ENCODE data around the gene NAB1. TPM values are rescaled to one million over a fixed set of nuclear protein-coding genes. Genes with fewer than 3 reads are reported as not detected.
A peak's percentile ranks its signal among the peaks of the same experiment; 100 is the strongest.

NAB1 gene
- total and polyA plus RNA-seq, 8 donors, result 14.2 to 121 (median 35.3) TPM

DNA sequence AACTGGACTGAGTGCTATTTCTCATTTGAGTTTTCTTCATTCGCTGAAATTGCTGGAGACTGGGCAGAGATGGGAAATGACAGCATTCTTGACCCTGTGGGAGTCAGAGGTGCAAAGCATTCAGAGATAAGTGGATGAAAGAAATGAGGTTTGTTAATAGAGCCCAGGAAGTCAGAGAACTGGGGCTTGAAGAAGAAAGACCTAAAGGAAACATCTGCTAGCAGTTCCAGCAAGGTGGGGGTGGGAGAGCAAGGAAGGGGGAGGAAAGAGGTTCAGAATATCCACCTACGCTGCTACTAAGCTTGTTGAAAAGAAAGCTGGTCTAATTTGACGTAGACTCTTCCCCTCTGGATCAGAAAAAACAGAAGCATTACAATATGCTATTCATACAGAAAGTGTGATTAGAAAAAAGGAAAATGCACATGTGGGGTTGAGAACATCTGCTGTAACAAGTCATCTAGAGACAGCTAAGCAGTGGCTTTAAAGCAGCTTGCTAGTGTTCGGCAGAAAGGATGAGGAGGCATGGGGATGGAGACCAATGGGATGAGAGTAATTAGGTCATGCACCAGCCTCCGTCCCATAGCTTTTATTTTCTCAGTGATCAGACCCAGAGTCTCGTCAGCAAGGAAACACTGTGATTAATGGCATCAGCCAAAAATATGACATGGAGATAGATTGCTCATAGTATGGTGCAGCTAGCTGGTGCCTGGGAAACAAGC lies 29.7 kb downstream of the NAB1 start:
- TF ChIP-seq EP300 (IDR thresholded peaks at IDR 0.05) (no peak), POLR2AphosphoS5 (IDR thresholded peaks at IDR 0.05) (no peak), POLR2A (IDR thresholded peaks at IDR 0.05) (no peak)
- TF ChIP-seq, protein P1, sequence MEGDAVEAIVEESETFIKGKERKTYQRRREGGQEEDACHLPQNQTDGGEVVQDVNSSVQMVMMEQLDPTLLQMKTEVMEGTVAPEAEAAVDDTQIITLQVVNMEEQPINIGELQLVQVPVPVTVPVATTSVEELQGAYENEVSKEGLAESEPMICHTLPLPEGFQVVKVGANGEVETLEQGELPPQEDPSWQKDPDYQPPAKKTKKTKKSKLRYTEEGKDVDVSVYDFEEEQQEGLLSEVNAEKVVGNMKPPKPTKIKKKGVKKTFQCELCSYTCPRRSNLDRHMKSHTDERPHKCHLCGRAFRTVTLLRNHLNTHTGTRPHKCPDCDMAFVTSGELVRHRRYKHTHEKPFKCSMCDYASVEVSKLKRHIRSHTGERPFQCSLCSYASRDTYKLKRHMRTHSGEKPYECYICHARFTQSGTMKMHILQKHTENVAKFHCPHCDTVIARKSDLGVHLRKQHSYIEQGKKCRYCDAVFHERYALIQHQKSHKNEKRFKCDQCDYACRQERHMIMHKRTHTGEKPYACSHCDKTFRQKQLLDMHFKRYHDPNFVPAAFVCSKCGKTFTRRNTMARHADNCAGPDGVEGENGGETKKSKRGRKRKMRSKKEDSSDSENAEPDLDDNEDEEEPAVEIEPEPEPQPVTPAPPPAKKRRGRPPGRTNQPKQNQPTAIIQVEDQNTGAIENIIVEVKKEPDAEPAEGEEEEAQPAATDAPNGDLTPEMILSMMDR (IDR thresholded peaks at IDR 0.05), result no peak
- 58 to 78% (median 70%) methylated on average over 6 of the region's 6 CpGs for WGBS, 5 donors
- H3K27ac ChIP-seq, result peak overlapping the region in 1 of 5 donors; percentile 22
- no peaks in the 10 kb centered on the region for H3K27me3 ChIP-seq
- H3K36me3 ChIP-seq, result peaks cover 0 to 34% (median 18%) of the 10 kb centered on the region in 4 donors
- H3K4me1 ChIP-seq, result peaks cover 0 to 32% (median 11%) of the 10 kb centered on the region in 4 donors
- DNase-seq, result peak in 1 of 2 donors; percentile 14
- no peak overlapping the region for H3K4me3 ChIP-seq
- H3K9me3 ChIP-seq, result no peaks in the 10 kb centered on the region
- intact Hi-C loops (cut with DNase I; ENCODE audit: low total_unique reads), result no loop called here

- H3K4me3 ChIP-seq, result no peak overlapping the region
- no peak for DNase-seq
- 37 to 77% (median 70%) methylated on average over 1 of the region's 1 CpG for WGBS, 5 donors
- H3K27me3 ChIP-seq, result no peaks in the 10 kb centered on the region
- no peak overlapping the region for H3K27ac ChIP-seq
- no peaks in the 10 kb centered on the region for H3K9me3 ChIP-seq
- TF ChIP-seq EP300 (IDR thresholded peaks at IDR 0.05) (no peak), POLR2AphosphoS5 (IDR thresholded peaks at IDR 0.05) (no peak), POLR2A (IDR thresholded peaks at IDR 0.05) (no peak)
- TF ChIP-seq, protein P1 (IDR thresholded peaks at IDR 0.05), result no peak
- peaks cover 0 to 26% (median 13%) of the 10 kb centered on the region in 4 donors for H3K36me3 ChIP-seq
- intact Hi-C loops (cut with DNase I; ENCODE audit: low total_unique reads), result no loop called here
- peaks cover 0 to 38% (median 11%) of the 10 kb centered on the region in 4 donors for H3K4me1 ChIP-seq
Observed at GRCh38 chr2:190679391-190679790, 30.5 kb downstream of the NAB1 start.

DNA sequence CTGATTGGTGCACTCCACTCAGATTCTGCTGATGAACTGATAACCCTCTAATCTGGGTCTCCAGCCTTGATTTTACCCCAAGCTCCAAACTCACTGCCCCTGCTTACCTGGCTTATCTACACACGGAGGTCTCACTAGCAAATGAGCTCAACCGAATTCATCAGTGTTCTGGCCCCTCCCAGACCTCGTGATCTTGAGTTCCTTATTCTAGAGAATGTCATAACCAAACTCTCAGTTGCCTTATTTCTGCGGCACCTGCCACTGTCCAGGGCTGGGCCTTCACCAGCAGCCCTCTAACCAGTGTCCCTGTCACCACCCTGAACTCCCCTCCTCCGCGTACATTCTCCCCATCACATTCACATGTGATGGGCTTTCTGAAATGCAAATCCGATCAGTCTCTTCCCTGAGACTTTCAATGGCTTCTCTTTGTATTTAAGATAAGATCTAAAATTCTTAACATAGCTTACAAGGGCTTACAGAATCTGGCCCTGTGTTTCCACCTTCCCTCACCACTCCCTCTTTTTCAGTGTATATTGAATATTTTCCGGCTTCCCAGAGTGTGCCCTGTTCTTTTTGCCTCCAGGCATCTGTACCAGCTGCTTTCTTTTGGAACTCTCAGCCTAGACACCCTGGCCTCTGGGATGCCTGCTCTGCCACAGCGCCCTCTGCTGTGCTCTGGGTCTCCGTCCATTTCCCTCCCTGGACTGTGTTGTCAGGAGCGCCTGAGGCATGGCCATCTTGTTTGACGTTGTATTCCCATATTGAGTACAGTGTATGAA lies 31.1 kb downstream of the NAB1 start:
- intact Hi-C loops (cut with DNase I; ENCODE audit: low total_unique reads), result no loop called here
- 80 to 86% (median 84%) methylated on average over 12 of the region's 12 CpGs for WGBS, 5 donors
- H3K9me3 ChIP-seq, result no peaks in the 10 kb centered on the region
- H3K4me1 ChIP-seq, result peaks cover 0 to 38% (median 11%) of the 10 kb centered on the region in 4 donors
- H3K27me3 ChIP-seq, result no peaks in the 10 kb centered on the region
- no peak overlapping the region for H3K4me3 ChIP-seq
- peak; percentile 49 to 61 for DNase-seq
- peaks cover 0 to 20% (median 8%) of the 10 kb centered on the region in 4 donors for H3K36me3 ChIP-seq
- H3K27ac ChIP-seq, result peak overlapping the region in 1 of 5 donors; percentile 31
- no peak for TF ChIP-seq POLR2A (IDR thresholded peaks at IDR 0.05)
- no peak for TF ChIP-seq POLR2AphosphoS5 (IDR thresholded peaks at IDR 0.05)
- TF ChIP-seq, protein P1 (IDR thresholded peaks at IDR 0.05), result peak in 5 of 7 experiments; percentile 11 to 44 (median 23)

DNA sequence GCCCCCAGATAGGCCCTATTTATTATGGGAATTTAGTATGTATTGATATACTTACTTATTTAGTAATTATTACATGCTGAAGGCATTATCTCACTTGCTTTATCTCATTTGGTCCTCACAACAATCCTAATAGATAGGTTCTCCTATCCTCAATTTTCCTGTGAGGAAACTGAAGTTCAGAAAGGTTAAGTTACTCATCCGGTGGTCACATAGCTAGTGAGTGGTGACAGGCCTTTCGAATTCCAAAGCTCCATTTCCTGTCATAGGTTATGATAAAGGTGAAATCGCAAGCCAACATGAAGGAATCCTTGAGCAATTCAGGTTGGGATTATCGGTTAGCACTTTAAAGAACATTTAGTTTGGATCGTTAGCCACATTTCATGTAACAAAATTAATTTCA lies 33.3 kb downstream of the NAB1 start:
- Histone ChIP-seq H3K4me3 (no peak overlapping the region), H3K27ac (no peak overlapping the region), H3K36me3 (peaks cover 0 to 31% (median 20%) of the 10 kb centered on the region in 4 donors), H3K27me3 (no peaks in the 10 kb centered on the region), H3K9me3 (no peaks in the 10 kb centered on the region), H3K4me1 (peaks cover 0 to 38% (median 11%) of the 10 kb centered on the region in 4 donors)
- intact Hi-C loops (cut with DNase I; ENCODE audit: low total_unique reads), result no loop called here
- DNase-seq, result no peak
- WGBS, 5 donors, result 82 to 91% (median 88%) methylated on average over 5 of the region's 5 CpGs
- no peak for TF ChIP-seq EP300 (IDR thresholded peaks at IDR 0.05)
- no peak for TF ChIP-seq POLR2AphosphoS5 (IDR thresholded peaks at IDR 0.05)
- TF ChIP-seq, protein P1 (IDR thresholded peaks at IDR 0.05), result no peak
- TF ChIP-seq POLR2A (IDR thresholded peaks at IDR 0.05), result no peak

All from stomach (tissue), 9 donors.